ENCODE results near the gene IQSEC3.

The IQSEC3 gene

DNA sequence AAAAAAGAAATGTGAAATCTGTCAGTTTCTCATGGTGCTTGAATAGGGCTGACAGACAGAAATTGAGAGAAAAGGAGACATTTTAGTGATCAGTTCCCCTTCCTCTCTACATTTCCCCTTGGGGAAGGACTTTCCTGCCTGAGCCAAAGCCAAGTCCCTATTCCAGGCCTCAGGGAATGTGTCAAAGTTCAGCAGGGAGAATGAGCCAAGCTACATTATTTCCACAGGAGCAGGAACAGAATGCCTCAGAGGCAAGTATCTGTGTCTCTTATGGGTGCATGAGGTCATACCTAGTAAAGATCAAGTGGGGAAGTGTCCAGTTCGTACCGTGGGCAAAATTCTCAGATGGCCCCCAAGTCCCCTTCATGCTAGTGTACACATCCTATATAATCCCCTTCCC, 68.6 kb downstream of the IQSEC3 start:
- no peak for TF ChIP-seq ZNF384 (IDR thresholded peaks at IDR 0.05)
- no peak for TF ChIP-seq L3MBTL2 (conservative IDR thresholded peaks at IDR 0.05)
- no peak for TF ChIP-seq NFRKB (IDR thresholded peaks at IDR 0.05)
- TF ChIP-seq HDGF (IDR thresholded peaks at IDR 0.05; ENCODE audit: borderline replicate concordance), result no peak
- no peak for TF ChIP-seq SUZ12 (IDR thresholded peaks at IDR 0.05)
- no peak for TF ChIP-seq ELF4 (IDR thresholded peaks at IDR 0.05)
- TF ChIP-seq ARNT (IDR thresholded peaks at IDR 0.05), result no peak
- TF ChIP-seq LEF1 (IDR thresholded peaks at IDR 0.05; ENCODE audit: borderline replicate concordance), result no peak
- TF ChIP-seq FOXA1 (IDR thresholded peaks at IDR 0.05), result no peak
- no peak for TF ChIP-seq FOXM1 (IDR thresholded peaks at IDR 0.05; ENCODE audit: borderline replicate concordance)
- TF ChIP-seq SP1 (IDR thresholded peaks at IDR 0.05), result no peak
- no peak for TF ChIP-seq FOXK2 (IDR thresholded peaks at IDR 0.05)
- DNase-seq (ENCODE audit: extremely low spot score), result no peak
- ChIA-PET CTCF (no interaction called here), POLR2A (no interaction called here)

DNA sequence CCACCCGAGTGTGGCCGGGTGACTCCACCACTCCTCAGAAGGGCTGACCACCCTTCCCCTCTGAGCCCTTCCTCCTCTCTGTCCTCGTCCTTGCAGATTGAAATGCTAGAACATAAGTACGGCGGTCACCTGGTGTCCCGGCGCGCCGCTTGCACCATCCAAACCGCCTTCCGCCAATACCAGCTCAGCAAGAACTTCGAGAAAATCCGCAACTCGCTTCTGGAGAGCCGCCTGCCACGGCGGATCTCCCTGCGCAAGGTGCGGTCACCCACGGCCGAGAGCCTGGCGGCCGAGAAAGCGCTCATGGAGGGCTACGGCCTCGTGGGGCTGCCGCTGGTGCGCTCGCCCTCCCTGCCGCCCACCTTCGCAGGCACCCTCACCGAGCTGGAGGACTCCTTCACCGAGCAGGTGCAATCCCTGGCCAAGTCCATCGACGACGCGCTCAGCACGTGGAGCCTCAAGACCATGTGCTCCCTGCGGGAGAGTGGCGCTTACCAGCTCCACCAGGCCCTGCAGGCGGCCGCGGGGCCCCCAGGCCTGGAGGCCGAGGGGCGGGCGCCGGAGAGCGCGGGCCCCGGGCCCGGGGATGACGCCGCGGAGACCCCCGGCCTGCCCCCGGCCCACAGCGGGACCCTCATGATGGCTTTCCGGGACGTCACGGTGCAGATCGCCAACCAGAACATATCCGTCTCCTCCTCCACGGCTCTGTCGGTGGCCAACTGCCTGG, 71.8 kb downstream of the IQSEC3 start:
- TF ChIP-seq FOXM1 (IDR thresholded peaks at IDR 0.05; ENCODE audit: borderline replicate concordance) (no peak), L3MBTL2 (conservative IDR thresholded peaks at IDR 0.05) (no peak), FOXA1 (IDR thresholded peaks at IDR 0.05) (no peak), BHLHE40 (IDR thresholded peaks at IDR 0.05; ENCODE audit: borderline replicate concordance) (no peak), SUZ12 (IDR thresholded peaks at IDR 0.05) (no peak), HDGF (IDR thresholded peaks at IDR 0.05; ENCODE audit: borderline replicate concordance) (no peak), ARNT (IDR thresholded peaks at IDR 0.05) (no peak), CTBP1 (IDR thresholded peaks at IDR 0.05; ENCODE audit: borderline replicate concordance) (no peak)
- TF ChIP-seq, protein P1, sequence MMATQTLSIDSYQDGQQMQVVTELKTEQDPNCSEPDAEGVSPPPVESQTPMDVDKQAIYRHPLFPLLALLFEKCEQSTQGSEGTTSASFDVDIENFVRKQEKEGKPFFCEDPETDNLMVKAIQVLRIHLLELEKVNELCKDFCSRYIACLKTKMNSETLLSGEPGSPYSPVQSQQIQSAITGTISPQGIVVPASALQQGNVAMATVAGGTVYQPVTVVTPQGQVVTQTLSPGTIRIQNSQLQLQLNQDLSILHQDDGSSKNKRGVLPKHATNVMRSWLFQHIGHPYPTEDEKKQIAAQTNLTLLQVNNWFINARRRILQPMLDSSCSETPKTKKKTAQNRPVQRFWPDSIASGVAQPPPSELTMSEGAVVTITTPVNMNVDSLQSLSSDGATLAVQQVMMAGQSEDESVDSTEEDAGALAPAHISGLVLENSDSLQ (IDR thresholded peaks at IDR 0.05), result no peak
- no peak for DNase-seq (ENCODE audit: extremely low spot score)
- CTCF ChIA-PET, result no interaction called here
- POLR2A ChIA-PET, result no interaction called here

DNA sequence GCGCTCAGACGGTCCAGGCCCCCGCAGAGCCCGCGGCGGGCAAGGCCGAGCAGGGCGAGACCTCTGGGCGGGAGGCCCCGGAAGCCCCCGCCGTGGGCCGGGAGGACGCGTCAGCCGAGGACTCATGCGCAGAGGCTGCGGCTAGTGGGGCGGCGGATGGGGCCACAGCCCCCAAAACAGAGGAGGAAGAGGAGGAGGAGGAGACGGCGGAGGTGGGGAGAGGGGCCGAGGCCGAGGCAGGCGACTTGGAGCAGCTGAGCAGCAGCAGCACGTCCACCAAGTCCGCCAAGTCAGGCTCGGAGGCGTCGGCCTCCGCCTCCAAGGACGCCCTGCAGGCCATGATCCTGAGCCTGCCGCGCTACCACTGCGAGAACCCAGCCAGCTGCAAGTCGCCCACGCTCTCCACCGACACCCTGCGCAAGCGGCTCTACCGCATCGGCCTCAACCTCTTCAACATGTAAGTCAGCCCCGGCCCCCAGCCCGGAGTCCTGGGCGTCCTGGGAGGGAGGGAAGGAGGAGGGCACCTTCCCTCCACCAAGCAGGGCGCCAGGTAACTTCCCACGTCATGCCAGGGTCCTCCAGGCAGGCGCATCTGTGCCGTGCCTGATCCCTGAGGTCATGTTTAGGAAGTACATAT, 72.4 kb downstream of the IQSEC3 start:
- POLR2A ChIA-PET, result no interaction called here
- CTCF ChIA-PET, result interaction anchor here (0.6 kb wide), 1 partner anchor 15 kb away, joined by 4 read pairs; no protein-coding TSS in a partner anchor
- TF ChIP-seq L3MBTL2 (conservative IDR thresholded peaks at IDR 0.05) (no peak), SUZ12 (IDR thresholded peaks at IDR 0.05) (no peak), SP1 (IDR thresholded peaks at IDR 0.05) (no peak), BHLHE40 (IDR thresholded peaks at IDR 0.05; ENCODE audit: borderline replicate concordance) (no peak), ELF4 (IDR thresholded peaks at IDR 0.05) (no peak), HDGF (IDR thresholded peaks at IDR 0.05; ENCODE audit: borderline replicate concordance) (no peak), FOXM1 (IDR thresholded peaks at IDR 0.05; ENCODE audit: borderline replicate concordance) (no peak), ARNT (IDR thresholded peaks at IDR 0.05) (no peak), LEF1 (IDR thresholded peaks at IDR 0.05; ENCODE audit: borderline replicate concordance) (no peak), NFRKB (IDR thresholded peaks at IDR 0.05) (no peak), TARDBP (IDR thresholded peaks at IDR 0.05) (no peak), ZNF384 (IDR thresholded peaks at IDR 0.05) (no peak), FOXK2 (IDR thresholded peaks at IDR 0.05) (no peak), FOXA1 (IDR thresholded peaks at IDR 0.05) (no peak)
- TF ChIP-seq, protein P1 (IDR thresholded peaks at IDR 0.05), result no peak
- no peak for DNase-seq (ENCODE audit: extremely low spot score)

DNA sequence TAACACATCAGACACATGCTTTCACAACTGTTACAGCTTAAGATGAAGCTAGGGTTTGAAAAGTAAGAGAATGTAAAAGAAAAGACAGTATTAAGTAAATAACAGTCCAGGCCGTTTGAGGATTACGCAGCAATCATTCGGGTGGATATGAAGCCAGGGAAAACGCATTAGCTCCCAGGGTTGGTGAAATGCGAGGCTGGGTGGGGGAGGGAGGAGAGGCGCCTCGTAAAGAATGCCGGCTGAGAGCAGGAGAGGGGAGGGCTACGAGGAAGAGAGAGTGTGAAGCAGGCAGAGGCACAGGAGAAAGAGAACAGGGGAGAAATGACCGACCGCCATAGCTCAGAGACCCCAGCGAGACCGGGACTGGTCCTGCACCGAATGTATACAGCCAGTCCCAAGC, 73.0 kb downstream of the IQSEC3 start:
- no peak for TF ChIP-seq NFRKB (IDR thresholded peaks at IDR 0.05)
- TF ChIP-seq FOXK2 (IDR thresholded peaks at IDR 0.05), result no peak
- TF ChIP-seq FOXM1 (IDR thresholded peaks at IDR 0.05; ENCODE audit: borderline replicate concordance), result no peak
- TF ChIP-seq SUZ12 (IDR thresholded peaks at IDR 0.05), result no peak
- no peak for TF ChIP-seq LEF1 (IDR thresholded peaks at IDR 0.05; ENCODE audit: borderline replicate concordance)
- TF ChIP-seq, protein P1 (IDR thresholded peaks at IDR 0.05), result no peak
- TF ChIP-seq BHLHE40 (IDR thresholded peaks at IDR 0.05; ENCODE audit: borderline replicate concordance), result no peak
- TF ChIP-seq SP1 (IDR thresholded peaks at IDR 0.05), result no peak
- CTCF ChIA-PET, result interaction anchor here (0.6 kb wide), 1 partner anchor 14 kb away, joined by 4 read pairs; no protein-coding TSS in a partner anchor
- POLR2A ChIA-PET, result no interaction called here
- peak; percentile 38 for DNase-seq (ENCODE audit: extremely low spot score)

DNA sequence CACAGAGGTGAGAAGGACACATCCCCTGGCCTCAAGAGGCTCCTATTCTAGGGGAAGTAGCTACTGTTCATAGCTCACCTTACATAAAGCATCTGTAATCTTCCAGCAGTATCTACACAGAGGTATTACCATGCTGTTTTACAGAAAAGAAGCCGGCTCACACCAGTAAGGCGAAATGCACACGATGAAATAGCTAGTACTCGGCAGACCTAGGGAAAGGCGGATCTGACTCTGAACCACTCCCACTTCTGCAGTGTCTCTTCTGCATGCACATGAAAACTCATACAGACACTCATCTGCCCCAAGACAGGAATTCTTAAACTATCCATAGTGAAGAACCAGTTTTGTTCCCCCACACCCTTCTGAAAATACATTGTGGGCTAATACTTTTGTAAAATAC, 73.6 kb downstream of the IQSEC3 start:
- TF ChIP-seq NFRKB (IDR thresholded peaks at IDR 0.05) (no peak), L3MBTL2 (conservative IDR thresholded peaks at IDR 0.05) (no peak), FOXK2 (IDR thresholded peaks at IDR 0.05) (no peak), HDGF (IDR thresholded peaks at IDR 0.05; ENCODE audit: borderline replicate concordance) (no peak), ELF4 (IDR thresholded peaks at IDR 0.05) (no peak), BHLHE40 (IDR thresholded peaks at IDR 0.05; ENCODE audit: borderline replicate concordance) (no peak), SP1 (IDR thresholded peaks at IDR 0.05) (no peak), ZNF384 (IDR thresholded peaks at IDR 0.05) (no peak)
- ChIA-PET CTCF (interaction anchor here (1.0 kb wide), 1 partner anchor 12 kb away, joined by 3 read pairs; no protein-coding TSS in a partner anchor), POLR2A (no interaction called here)
- DNase-seq (ENCODE audit: extremely low spot score), result no peak
